ENCODE data around the gene ADD1. TPM values are rescaled to one million over a fixed set of nuclear protein-coding genes. Genes with fewer than 3 reads are reported as not detected.

Gene ADD1
- total and polyA plus RNA-seq, 2 donors (not counting 1 experiment from before 2014, with no cell fraction given): 302 to 383 TPM

GRCh38 chr4:2803624-2804448 lies 39.8 kb upstream of the ADD1 start:
- Histone ChIP-seq H3K9me3 (ENCODE audit: control extremely low read depth in 1 of 3, control insufficient read depth in 2 of 3, insufficient read depth in 1 of 3, low read length in 2 of 3) (no peaks in the 10 kb centered on the region), H2AFZ (ENCODE audit: insufficient read depth, low read depth, low read length, poor library complexity, severe bottlenecking) (no peak overlapping the region), H3K79me2 (ENCODE audit: control insufficient read depth, insufficient read depth, low read length) (peaks cover 92% of the 10 kb centered on the region), H3K27ac (ENCODE audit: low read length in 2 of 2) (peak overlapping the region; percentile 88 to 89), H3K4me3 (ENCODE audit: control extremely low read depth in 1 of 5, extremely low read depth in 1 of 5, insufficient read depth in 1 of 5, low read depth in 2 of 5, low read length in 4 of 5) (no peak overlapping the region), H3K36me3 (replicated peaks in 1 of 2; ENCODE audit: control extremely low read depth in 1 of 2, control insufficient read depth in 1 of 2, extremely low read depth in 1 of 2, insufficient read depth in 2 of 2, low read length in 1 of 2) (peaks cover 0 to 10% of the 10 kb centered on the region in 2 experiments), H4K20me1 (ENCODE audit: control insufficient read depth, insufficient read depth, low read length, poor library complexity, severe bottlenecking) (no peaks in the 10 kb centered on the region), H3K9ac (ENCODE audit: low read length) (no peak overlapping the region), H3K4me2 (replicated peaks; ENCODE audit: low read depth, low read length, poor library complexity, severe bottlenecking) (peak overlapping the region; percentile 91), H3K4me1 (ENCODE audit: control insufficient read depth in 2 of 2, insufficient read depth in 2 of 2, low read length in 2 of 2) (peaks cover 90 to 96% of the 10 kb centered on the region in 2 donors), H3K27me3 (replicated peaks in 1 of 4; ENCODE audit: control extremely low read depth in 1 of 4, control insufficient read depth in 3 of 4, insufficient read depth in 4 of 4, low read length in 3 of 4) (no peaks in the 10 kb centered on the region)
- Mint-ChIP-seq H3K4me3 (no peak overlapping the region), H3K4me1 (peaks cover 75% of the 10 kb centered on the region), H3K27ac (peak overlapping the region; percentile 96), H3K27me3 (no peaks in the 10 kb centered on the region), H3K9me3 (ENCODE audit: insufficient read depth) (no peaks in the 10 kb centered on the region)
- intact Hi-C loops (cut with micrococcal nuclease): no loop called here
- DNase-seq (no peak), ATAC-seq (ENCODE audit: low read depth) (no peak)
- 95% methylated on average over 20 of the region's 20 CpGs for WGBS (ENCODE audit: insufficient coverage)
- TF ChIP-seq CTCF (IDR thresholded peaks at IDR 0.05): no peak
- no peak for TF ChIP-seq EZH2 (IDR thresholded peaks at IDR 0.05; ENCODE audit: borderline replicate concordance, insufficient read depth, low read depth, low read length, poor library complexity, severe bottlenecking)
- ChIA-PET POLR2A (interaction anchor here (0.8 to 1.9 kb wide), 3 partner anchors 9 to 16 kb away, joined by 3 to 4 read pairs (median 3); no protein-coding TSS in a partner anchor), CTCF (interaction anchor here (1.0 to 1.7 kb wide), 4 partner anchors 9 to 40 kb away, joined by 3 to 9 read pairs (median 4); no protein-coding TSS in a partner anchor)
